DMS 273 (cell line): ENCODE measurements around the gene NEDD4L.
A peak's percentile ranks its signal among the peaks of the same experiment; 100 is the strongest.

Experiments
- DNase-seq: peaks from one replicate; lab custom pipeline; 2025; ENCODE audit not compliant: unreplicated experiment; lab: John Stamatoyannopoulos, UW

The NEDD4L gene

DNA sequence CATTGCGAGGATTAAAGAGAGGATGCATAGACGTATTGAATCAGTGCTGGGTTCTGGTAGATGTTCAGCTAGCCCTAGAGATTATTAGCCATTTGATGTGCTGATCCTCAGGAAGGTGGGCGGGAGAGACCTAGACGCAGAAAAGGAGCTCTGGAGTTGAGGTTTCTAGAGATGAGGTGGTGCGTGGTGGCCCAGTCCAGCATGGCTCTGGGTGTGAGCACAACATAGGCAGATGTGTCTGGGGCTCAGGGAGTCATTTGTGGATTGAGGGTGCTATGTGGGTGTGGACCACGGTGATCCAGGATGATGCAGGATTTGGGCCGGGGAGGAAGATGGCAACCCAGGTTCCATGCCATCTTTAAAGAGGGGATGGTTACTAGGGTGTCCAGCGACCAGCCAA lies 102.1 kb downstream of the NEDD4L start:
- no peak for DNase-seq

DNA sequence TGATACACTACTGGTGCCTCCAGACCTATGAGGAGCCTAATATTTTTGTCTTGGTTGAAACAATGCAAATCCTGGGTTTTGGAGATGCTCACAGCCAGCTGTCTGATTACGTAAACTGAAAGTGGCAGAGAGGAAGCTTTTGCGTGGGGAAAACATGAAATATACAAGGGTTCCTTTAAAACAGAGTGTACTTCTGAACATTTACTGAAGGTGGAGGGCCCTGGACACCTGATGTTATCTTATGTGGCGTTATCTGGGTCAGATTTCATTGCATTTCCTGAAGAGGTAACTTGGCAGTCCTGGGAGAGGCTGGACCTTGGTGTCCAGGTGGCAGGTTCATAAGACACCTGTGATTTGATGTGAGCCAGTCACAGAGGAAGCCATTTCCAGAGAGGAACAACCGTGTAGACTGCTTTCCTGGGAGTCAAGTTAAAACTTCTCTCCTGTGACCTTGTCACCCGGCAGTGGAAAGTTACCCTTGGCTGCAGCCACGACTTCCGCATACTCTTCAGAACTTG lies 105.0 kb downstream of the NEDD4L start:
- no peak for DNase-seq

DNA sequence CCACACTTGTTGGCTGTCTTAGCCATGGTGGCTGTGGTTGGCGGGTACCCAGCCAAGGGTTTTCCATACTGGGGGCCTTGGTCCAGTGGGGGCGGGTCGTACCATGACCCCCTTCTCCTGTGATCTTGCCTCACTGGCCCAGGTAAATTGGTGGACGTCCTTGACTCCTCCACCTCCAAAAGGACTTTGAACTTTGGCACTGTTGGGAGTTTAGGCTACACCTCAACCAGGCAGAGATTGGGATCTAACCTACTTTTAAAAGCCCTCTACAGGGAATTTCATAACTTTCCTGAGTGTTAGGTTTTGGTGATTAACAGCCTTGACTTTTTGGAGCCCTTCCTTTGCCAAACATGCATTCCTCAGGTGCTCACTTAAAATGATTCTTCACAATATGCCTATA lies 106.7 kb downstream of the NEDD4L start:
- DNase-seq, result no peak

DNA sequence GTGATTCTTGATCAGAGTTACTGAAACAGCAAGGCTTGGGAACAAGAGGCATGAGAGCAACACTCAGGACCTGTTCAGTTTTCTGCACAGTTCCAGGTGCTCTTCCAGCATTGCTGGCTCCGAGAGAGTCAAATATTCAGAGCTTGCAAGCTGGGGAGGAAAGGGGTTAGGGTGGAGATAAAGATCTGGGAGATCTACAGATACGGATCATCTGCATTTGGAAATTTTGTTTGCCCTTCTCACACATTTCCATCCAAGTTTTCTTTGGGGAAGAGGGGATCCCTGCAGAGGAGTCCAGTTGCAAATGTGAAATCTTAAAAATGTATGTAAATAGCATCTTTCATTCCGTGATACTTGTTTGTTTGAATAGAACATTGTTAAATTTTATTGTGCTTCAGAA lies 108.2 kb downstream of the NEDD4L start:
- no peak for DNase-seq

DNA sequence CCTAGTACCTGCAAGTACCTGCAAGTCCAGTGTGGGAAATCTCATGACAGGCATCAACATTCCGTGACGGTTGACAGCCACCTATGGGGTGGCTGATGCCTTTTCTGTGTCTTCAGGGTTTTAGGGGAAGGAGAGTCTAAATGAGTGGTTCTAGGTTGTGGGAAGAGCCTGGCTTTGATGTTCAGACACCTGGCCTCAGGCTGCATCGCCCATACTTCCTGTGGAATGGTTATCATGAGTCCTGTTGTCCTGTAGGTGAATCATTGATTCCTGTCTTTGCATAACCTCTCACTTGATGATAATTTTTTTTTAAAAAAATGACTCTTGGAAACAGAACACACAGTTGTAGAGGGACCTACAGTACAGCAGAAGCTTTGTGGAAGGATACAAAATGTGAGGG lies 108.9 kb downstream of the NEDD4L start:
- no peak for DNase-seq

DNA sequence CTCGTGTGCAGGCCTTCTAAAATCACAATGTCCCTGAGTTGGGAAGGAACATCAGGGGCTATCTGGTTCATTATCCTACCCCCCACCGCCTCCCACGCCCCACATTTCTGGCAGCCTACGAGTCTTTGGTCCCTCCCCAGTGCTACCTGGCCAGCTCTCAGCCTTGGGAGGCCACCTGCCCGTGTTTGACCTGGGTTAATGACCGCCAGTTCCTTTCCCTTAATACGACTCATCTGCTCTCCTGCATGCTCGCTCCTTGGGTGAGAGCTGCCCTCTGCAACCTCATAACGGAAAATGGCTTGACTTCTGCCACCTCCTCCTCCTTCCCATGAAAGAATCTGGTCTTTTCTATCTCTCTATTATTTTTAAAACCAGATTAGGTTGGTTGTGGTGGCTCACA lies 112.5 kb downstream of the NEDD4L start:
- DNase-seq, result no peak

DNA sequence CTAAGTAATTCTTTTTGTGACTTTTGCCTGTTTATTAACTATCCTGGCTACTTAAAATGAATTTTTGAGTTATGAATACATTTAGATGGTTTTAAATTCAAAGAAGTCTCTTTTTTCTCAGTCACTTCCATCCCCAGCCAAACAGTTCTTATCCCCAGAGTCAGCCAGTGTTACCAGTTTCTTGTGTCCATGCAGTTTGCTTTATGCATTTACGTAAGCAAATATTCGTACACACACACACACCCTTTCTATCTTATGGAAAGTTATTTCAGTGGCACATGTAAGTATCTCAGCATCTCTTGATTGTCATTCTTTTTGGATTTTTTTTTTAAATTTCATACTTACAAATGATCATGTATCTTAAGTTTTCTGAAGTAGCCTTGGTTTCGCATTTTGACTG lies 113.2 kb downstream of the NEDD4L start:
- no peak for DNase-seq

DNA sequence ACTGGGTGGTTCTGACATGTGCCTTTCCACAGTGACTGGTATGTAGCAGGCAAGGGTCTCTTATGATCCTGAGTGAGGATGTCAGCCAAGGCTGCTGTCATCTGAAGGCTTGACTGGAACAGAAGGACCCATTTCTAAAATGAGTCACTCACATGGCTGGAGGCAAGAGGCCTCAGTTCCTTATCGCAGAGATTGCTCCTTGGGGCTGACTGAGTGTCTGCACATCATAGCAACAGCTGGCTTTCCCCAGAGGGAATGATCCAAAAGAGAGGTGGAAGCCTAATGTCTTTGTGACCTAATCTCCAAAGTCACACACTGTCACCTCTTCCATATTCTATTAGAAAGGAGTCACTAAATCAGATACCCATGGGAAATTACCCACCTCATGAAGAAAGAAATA lies 114.0 kb downstream of the NEDD4L start:
- no peak for DNase-seq

DNA sequence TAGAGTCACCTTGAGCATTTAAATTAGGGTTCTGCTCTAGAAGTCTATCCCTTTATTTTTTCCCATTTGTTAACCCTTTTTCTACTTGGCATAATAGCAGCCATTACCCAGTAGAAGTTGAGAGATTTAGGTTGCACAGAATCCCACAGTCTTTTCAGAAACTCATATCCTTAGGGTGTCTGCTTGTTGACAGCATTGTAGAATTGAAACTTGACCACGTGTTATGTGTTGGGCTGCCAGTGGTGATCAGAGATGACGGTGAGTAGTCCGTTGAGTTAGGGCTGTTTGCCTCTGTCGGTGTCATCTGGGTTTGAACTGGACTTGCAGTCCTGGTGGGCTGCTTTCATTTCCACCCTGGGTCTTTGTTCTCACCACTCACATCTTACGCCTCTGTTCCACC lies 114.4 kb downstream of the NEDD4L start:
- no peak for DNase-seq

DNA sequence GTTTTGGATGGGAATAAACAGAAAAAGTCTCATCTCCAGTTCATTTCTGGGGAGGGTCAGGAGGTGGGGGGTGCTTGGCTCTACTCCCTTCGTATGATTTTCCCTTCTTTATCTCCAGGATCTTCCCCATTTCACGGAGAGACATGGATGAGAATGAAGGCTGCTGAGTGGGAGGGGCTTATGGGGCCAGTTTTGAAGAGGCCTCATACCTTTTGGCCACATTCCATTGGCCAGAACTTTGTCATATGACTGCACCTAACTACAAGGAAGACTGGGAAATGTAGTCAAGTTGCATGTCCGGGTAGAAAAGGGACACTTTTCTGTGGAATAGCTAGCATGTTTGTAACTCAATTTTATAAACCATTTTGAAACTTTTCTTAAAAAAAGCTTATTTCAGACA lies 117.6 kb downstream of the NEDD4L start:
- DNase-seq, result peak; percentile 57

DNA sequence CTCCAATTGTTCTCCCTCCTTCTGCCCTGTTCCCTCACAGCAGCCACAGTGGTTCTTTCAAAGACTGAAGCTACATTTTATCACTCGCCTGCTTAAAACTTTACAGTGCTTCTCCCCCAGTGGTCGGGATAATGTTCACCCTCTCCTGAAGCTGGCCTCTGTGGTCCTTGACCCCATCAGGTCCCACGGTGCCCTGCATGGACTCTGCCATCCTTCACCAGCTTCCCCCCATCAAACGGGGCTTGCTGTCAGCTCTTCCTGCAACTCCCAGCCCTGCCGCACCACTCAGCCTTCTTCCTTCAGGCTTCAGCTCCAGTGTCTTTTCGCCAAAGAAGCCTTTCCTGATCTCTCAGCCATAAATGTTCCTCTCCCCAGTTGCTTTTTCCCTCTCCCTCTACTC lies 118.1 kb downstream of the NEDD4L start:
- no peak for DNase-seq

DNA sequence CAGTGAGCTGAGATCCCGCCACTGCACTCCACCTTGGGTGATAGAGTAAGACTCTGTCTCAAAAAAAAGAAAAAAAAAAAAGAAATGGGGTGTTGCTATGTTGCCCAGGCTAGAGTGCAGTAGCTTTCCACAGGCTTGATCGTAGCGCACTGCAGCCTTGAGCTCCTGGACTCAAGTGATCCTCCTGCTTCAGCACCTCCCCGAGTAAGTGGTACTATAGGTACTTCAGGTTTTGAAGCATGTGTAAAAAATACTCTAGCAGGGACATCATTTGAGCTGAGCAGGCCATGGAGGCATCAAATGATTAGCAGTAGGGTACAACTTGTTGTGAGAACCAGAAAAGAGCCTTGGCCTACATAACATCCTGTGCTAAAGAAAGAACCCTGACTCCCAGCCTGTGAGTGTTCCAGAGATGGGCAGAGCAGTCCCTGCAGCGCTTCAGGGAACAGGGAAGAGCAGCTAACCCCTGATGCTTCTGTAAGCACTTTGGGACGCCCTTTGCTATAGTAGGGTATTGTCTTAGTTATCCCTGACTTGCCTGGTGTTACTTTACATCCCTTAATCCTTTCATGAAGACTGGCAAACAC lies 119.1 kb downstream of the NEDD4L start:
- DNase-seq, result no peak

DNA sequence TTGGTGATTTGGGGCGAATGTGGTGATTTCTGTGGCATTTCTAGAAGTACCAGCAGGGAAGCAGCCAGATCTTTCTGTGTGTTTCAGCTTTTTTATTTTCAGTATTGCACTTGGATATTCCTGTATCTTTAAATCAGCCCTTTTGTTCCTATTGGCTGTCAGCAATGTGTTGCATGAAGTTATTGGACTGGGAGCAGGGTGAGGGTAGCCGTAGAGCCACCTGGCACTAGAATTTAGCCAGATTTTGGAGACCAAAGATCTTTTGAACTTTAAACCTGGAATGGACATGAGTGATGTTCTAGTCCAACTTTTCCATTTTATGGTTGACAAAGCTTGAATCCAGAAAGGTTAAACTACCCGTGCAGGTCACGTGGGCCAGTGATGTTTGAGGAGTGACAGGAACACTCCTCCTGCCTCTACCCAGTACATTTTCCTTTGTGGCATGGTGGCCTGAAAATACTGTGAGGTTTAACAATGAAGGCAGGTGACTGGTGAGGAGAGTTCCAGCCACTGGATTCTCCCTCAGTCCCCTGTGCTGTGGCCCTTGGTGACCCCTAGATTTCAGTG lies 122.3 kb downstream of the NEDD4L start:
- no peak for DNase-seq

DNA sequence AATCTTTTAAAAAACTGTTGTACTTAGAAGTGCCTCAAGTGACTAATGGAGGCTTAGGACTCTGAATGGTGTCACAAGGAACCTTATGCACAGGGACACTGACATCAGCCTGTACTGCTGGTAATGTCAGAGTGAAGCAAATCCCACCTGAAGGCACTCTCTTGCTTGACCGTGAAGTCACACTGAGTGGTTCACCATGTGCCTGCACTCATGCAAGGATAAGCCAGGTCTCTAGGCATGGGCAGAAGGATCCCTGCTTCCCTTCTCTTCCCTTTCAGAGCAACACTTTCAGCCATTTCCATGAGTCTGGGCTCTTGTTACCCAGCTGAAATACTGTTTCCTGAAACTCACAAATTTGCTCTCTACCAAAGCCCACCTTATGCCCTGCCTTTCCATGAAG lies 123.0 kb downstream of the NEDD4L start:
- DNase-seq, result no peak

DNA sequence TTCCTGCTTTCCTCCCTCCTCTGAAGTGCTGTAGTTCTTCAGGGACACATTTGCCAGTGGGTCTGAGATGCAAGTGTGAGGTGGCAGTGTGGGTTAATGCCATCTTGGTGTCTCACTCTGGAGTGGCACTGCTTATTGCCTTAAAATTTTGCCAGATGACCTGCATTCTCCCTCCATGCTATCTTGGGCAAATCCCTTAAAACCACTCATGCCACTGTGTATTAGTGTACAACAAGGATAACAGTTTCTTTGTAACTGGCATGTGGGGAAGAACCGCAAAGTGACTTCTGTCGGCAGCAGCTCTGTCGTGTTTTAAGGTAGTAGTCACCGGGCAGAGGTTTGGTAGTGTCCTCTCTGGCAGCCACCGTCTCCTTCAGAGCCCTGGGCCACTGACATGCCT lies 124.2 kb downstream of the NEDD4L start:
- no peak for DNase-seq

DNA sequence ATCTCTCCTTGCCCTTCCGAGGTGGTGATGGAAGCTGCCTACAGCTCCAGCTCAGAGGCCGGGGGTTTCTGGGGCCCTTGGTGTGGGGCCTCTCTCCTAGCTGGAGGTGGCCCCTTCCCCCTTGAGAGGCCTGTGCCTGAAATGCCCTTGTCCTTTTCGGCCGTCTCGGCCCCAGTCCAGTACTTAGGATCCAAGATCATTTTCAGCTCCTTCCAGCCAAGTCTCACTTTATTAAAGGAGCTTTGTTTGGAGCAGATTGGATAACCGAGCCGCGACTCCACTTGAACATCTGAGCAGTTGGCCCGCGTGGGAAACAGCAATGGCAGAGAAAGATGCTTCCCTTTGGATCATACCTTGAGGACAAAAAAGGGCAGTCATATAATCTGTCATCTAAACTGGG lies 125.0 kb downstream of the NEDD4L start:
- no peak for DNase-seq

DNA sequence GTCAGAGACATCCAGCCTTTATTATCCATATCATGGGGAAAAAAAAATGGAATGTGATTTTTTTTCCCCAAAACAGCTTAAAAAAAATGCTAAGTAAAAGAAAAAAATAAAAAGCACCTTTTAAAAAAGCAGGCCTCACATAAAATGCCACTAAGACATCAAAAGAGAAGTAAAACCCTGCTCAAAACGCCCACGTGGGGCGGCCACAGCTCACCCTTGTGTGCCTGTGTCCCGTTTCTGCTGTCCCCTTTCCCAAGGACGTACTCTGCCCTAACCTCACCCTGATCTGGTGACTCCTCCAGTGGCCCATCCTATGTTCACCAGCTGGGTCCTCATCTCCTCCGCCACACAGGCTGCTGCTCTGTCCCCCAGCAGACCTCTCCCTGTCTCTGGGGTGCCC lies 125.4 kb downstream of the NEDD4L start:
- no peak for DNase-seq

DNA sequence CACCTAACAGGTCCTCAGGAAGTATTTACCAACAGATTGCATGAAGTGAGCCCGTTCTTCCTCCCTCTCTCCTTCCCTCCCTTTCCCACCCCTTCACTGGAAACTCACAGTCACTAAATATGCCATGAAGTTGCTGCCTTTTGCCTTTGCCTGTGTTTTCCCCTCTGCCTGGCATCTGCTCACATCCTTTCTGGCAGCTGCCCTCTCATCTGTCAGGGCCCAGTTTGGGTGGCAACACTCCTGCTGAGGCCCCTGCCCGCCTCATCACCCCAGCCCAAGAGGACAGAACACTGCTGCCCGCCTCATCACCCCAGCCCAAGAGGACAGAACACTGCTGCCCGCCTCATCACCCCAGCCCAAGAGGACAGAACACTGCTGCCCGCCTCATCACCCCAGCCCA lies 126.0 kb downstream of the NEDD4L start:
- DNase-seq, result peak; percentile 21

DNA sequence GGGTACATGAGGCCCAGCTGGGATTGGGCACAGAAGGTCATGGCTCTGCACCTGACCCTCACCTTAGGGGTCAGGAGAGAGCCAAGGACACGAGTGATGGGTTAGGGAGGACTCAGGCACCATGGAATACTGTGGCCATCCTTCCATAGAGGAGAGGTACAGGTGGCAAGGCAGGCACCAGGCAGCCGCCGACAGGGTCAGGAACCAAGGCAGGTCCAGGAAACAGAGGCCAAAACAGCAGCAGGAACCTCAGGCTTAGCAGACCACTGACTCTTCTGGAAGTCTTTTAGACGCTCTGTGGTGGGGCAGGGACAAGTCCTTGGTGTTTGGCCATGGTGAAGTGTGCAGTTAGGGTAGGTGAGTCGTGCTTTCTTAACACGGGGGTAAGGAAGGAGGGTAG lies 128.0 kb downstream of the NEDD4L start:
- no peak for DNase-seq

DNA sequence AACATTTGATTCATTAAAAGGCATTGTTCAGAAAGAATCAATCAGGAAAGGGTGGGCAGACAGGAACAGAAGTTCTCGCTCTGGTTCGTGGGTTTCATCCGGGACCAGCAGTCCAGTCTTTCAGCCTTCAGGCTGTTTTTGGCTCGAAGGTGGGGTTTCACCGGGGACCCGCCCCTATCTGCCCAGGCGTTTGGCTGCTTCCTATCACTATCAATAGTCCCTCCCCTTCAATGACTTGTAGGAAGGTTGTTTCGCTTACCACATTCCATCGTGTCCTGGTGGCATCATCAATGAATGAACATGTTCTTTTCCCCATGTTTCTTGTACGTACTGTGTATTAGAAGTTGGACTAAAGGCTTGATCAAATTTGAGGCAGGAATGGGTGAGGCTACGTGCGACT lies 130.3 kb downstream of the NEDD4L start:
- no peak for DNase-seq

DNA sequence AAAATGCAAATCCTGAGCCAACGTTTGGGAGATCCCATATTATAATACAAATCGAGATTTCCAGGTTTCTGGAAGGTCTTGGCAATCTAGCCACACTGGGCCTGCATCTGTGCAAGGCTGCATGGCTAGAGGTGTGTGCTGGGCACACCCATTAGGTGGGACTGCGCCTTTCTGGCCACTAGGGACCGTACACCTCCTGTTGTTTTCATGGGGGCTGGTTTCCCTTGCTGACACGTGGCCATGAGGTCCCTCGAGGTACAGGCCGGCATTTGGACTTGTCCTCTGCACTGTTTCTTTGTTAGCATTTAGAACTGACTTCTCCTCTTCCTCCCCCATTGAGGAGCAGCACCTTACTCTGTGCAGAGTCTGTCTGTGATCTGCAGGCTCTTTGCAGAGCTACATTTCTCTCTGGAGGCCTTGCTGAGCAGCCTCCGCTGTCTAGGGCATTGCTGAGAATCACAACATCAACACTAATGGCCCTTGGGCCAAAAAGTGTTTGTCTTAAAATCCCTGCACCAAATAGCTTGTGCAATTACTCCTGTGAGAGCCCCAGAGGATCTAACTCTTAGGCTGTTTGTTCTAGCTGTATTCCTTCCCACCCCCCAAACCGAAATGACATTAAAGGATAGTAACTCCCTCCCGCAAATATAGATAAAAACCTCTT lies 131.2 kb downstream of the NEDD4L start:
- DNase-seq, result peak; percentile 35

DNA sequence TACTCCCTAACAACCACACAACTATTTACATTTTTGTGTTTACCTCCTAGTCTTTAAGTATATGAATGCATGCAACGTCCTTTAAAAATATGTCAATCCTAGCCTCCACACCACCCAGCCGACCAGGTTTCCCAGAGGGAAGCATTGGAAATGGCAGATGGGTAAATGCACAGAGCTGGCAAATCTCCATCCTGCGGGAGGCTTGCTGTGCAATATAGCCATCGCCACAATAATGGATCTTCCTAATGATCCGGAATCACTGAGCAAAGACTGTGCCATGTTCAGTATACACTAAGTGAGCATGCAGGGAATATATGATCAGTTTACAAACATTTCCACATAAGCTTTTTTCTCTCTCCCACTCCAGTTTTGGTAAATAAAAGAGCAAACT lies 131.8 kb downstream of the NEDD4L start:
- DNase-seq, result peak; percentile 81
